GM19023 (cell line): Measurements from ENCODE around the gene KCTD21.

Experiments
- ATAC-seq: cut with Tn5 transposase; IDR thresholded peaks from one replicate; pipeline ENCODE4 v1.9.1; 2021; ENCODE audit warnings: mild to moderate bottlenecking, moderate library complexity; ENCODE audit not compliant: unreplicated experiment

Gene KCTD21

GRCh38 chr11:78147807-78148206, 40.6 kb downstream of the KCTD21 start:
- ATAC-seq: no peak

- ATAC-seq: no peak
These were observed 42.9 kb downstream of the KCTD21 start for GRCh38 chr11:78145511-78146025.

GRCh38 chr11:78140392-78141077, 47.9 kb downstream of the KCTD21 start:
- ATAC-seq: no peak

- peak; percentile 91 for ATAC-seq
These were observed 48.7 kb downstream of the KCTD21 start, which contains the start of gene ALG8 for GRCh38 chr11:78139422-78140391. ALG8 (minus strand) TSS chr11:78139626; CDS start chr11:78139588, 38 bp downstream.

GRCh38 chr11:78138694-78139421, 49.6 kb downstream of the KCTD21 start:
- ATAC-seq: peak; percentile 31

- ATAC-seq: no peak
These were observed 50.1 kb downstream of the KCTD21 start for GRCh38 chr11:78138291-78138690.

- ATAC-seq: no peak
These were observed 56.0 kb downstream of the KCTD21 start for GRCh38 chr11:78132475-78132874.

GRCh38 chr11:78131956-78132355, 56.5 kb downstream of the KCTD21 start:
- no peak for ATAC-seq

- no peak for ATAC-seq
These were observed 61.0 kb downstream of the KCTD21 start for GRCh38 chr11:78127403-78127802.
